ENCODE data around the gene C6.
"Not testable (repeated sequence)": the region's sequence is repeated elsewhere in the genome, so short reads cannot be mapped to it uniquely, and the experiment has no call there.

DNA sequence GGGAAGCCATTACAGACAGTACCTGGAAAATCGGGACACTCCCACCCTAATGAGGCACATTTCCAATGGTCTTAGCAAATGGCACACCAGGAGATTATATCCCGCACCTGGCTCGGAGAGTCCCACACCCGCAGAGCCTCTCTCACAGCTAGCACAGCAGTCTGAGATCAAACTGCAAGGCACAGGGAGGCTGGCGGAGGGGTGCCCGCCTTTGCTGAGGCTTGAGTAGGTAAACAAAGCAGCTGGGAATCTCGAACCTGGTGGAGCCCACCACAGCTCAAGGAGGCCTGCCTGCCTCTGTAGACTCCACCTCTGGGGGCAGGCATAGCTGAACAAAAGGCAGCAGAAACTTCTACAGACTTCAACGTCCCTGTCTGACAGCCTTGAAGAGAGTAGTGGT lies 7.9 kb downstream of the C6 start:
- not testable (repeated sequence) for TF ChIP-seq EZH2 (IDR thresholded peaks at IDR 0.05); POLR2AphosphoS5 (IDR thresholded peaks at IDR 0.05; ENCODE audit: borderline replicate concordance, low read depth, low read length)

Measured in SK-N-MC (cell line).